Middle frontal gyrus (tissue), 1 donor: Measurements from ENCODE around the gene TTC19.
"Not testable (repeated sequence)": the region's sequence is repeated elsewhere in the genome, so short reads cannot be mapped to it uniquely, and the experiment has no call there.

ENCODE experiments used
- DNase-seq: peaks from one replicate; pipeline ENCODE4 v3.0.0-alpha.2; 2015; ENCODE audit warnings: low spot score; ENCODE audit errors: extremely low spot score

TTC19 gene

DNA sequence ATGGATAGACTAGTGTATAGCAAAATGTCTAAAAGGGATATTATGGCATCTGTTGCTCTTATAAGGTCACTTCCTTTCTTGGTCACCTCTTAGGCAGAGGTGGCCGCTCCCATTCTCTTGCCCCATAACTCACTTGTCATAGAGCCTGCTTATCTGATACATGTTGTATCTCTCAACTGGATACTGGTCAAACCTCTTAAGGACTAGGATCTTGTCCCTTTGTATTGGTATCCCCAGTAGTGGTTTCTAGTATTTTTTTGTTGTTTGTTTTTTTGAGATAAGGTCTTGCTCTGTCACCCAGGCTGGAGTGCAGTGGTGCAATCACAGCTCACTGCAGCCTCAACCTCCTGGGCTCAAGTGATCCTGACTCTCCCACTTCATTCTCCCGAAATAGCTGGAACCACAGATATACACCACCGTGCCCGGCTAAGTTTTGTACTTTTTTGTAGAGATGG lies 27.1 kb upstream of the TTC19 start:
- no peak for DNase-seq

DNA sequence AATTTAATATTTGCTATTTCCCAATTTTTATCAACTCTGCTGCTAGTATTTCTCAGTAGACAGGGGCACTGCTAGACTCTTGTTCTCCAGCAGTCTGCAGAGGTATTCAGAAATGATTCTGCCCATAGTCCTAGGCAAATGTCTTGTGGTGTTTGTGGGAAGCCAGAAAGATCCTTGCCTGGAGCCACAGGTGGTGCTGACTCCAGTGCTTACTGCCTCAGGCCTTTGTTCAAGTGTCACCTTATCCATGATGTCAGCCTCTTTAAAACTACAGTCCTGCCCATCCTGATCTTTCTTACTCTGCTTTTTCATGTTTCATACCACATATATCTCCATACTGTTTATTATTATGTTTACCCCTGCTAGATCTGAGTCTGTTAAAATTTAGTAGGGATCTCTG lies 26.6 kb upstream of the TTC19 start:
- no peak for DNase-seq

DNA sequence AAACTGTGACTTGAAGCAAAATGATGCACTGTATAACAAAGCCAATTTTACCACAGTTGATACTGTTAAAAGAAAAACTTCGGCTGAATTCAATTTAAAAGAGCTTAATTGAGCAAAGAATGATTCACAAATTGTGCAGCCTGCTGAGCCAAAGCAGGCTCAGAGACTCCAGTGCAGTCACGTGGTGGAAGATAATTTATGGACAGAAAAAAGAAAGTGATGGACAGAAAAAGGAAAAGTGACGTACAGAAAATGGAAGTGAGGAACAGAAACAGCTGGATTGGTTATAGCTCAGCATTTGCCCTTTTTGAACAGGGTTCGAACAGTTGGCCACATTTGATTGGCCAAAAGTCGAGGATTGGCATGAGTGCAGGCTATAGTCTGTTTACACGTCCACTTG lies 25.8 kb upstream of the TTC19 start:
- DNase-seq: no peak

DNA sequence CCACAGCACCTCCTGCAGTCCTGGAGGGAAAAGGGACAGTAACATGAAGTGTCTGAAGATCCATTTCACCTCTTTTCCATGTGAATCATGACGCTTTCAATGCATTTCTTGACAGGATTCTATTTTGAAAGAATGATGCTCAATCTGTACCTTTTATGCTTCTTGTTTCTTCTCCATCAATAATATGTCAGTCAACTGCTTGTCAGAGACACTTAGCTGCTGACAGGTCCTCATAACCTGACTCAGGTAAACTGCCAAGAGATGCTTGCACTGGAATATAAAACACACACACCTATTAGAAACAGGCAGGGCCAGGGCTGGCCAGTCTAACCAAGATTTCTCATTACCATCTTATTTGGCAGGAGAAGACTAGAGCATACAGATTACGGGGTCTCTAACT lies 21.7 kb upstream of the TTC19 start:
- DNase-seq: no peak

- DNase-seq: no peak
These were observed 21.0 kb upstream of the TTC19 start for GRCh38 chr17:15978606-15979005.

GRCh38 chr17:15979013-15979412 lies 20.6 kb upstream of the TTC19 start:
- not testable (repeated sequence) for DNase-seq

- no peak for DNase-seq
These were observed 18.4 kb upstream of the TTC19 start for GRCh38 chr17:15981208-15981607.

DNA sequence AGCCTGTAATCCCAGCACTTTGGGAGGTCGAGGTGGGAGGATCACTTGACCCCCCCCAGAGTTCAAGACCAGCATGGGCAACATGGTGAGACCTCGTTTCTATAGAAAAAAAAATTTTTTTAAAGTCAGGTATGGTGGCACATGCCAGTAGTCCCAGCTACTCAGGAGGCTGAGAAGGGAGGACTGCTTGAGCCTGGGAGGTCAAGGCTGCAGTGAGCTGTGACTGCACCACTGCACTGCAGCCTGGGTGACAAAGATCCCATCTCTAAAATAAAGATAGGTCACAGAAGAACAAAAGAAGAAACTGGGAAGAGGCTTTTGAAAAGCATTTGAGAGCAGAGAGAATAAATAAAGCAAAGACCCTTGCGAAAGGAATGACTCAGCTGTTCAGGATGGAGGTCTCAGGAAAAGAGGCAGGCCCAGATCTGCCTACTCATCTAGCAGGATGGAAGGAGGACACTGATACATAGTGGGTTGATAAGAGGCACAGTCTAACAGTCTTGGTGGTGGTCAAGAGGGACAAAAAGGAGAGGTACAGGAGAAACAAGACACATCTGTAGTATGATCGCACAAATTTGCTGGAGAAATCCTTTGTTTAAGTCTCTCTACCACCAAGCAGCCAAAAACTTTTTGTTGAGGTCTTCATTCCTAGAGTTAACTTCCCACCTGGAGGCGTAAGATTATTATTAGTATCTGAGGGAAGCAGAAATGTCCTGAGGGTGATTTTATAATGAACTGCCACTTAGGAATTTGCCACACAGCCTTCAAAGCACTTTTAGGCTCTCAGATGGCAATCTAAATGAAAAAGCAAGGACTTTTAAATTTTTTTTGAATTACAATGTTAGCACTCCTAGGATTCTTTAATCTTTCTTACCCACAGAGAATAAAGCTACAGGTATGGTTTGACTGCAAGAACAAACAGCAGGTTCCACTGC lies 17.7 kb upstream of the TTC19 start:
- DNase-seq: no peak

- DNase-seq: no peak
These were observed 3.3 kb upstream of the TTC19 start for GRCh38 chr17:15996322-15996721.

DNA sequence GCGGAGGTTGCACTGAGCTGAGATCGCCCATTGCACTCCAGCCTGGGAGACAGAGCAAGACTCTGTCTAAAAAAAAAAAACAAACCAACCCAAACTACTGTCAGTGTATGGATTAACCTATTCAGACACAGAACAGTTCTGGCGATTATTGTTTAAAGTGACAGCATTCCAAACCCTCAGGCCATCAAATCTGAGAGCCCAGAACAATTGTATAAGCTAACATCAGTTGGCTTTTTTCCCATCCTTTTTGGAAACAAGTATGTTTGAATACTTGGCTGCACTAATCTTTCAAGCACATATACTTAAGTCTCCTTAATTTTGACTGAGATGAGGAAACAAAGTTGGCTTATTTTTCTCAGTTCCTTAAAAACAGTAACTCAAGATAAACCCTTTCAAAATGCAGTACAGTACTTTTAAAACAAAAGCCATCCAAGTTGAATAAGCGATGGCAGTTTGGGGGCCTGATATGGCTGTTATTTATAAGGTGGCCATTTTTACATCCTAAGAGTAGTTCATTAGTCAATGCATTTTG lies 1.5 kb upstream of the TTC19 start:
- no peak for DNase-seq

- no peak for DNase-seq
These were observed 577 bp downstream of the TTC19 start for GRCh38 chr17:15999974-16000827.

GRCh38 chr17:16001226-16001897 lies 1.7 kb downstream of the TTC19 start:
- no peak for DNase-seq

- DNase-seq: no peak
These were observed 3.2 kb downstream of the TTC19 start for GRCh38 chr17:16002708-16003260.

- DNase-seq: no peak
These were observed 4.2 kb downstream of the TTC19 start for GRCh38 chr17:16003841-16004240.

- DNase-seq: no peak
These were observed 6.0 kb downstream of the TTC19 start for GRCh38 chr17:16005636-16006035.

- no peak for DNase-seq
These were observed 7.8 kb downstream of the TTC19 start for GRCh38 chr17:16007439-16007838.

DNA sequence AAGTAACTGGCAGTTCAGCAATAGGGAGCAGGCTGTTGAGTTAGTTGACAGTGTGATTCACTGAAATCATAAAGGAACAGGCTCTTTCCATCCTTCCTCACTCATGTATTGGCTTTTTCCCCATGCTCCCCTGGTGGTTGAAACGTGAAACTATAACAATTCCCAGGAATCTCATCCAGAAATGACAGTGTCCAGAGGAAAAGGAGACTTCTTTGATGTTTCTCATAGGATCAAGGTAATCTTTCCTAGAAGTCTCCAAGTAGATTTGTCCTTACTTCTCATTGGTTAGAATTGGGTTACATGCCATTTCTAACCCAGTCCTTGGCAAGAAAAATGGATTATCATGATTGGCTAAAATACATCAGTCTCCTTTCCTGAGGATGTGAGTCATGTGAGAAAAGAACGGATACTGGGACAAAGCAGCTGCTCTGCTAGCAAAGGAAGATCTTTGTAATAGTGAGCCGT lies 14.4 kb downstream of the TTC19 start:
- DNase-seq: no peak

- no peak for DNase-seq
These were observed 19.7 kb downstream of the TTC19 start for GRCh38 chr17:16019347-16019746.

GRCh38 chr17:16023881-16024280 lies 24.3 kb downstream of the TTC19 start:
- no peak for DNase-seq

DNA sequence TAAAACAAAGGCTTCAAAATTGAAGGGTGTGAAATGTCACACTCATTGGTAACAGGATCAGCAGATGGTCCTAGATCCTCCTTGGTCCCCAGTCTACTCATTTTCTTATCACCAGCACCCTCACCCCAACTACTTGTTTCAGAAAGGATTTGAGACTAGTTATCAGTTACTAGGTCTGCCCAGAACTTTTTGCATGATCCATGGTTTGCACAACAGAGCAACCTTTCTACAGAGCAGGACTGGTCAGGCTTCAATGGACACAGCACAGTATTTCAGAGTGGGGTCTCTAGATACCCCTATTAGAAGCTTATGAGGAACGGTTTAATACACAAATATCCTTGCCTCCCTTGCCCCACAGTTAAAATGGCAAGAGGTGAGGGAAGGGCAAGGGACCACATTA lies 25.6 kb downstream of the TTC19 start:
- DNase-seq: no peak

DNA sequence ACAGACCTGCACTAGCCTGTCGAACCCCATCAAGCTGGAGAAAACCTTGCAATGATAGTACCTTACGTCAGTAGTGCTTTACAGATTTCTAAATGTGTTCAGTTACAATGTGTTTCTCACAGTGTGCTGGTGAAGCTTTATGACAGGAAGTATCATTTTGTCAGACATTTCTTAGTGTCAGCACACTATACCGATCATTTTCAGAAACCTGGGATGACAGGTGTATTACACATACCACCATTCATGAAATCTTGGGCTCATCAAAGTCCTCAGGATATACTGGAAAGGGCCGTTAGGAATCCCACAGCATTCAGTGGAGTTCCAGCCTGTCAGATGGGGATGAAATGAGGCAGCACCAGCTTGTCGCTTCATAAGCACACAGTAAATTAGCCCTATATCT lies 27.3 kb downstream of the TTC19 start:
- DNase-seq: no peak
